Activated naive CD8-positive, alpha-beta T cell treated with anti-CD3 and anti-CD28 coated beads for 36 hours (primary cell): ENCODE measurements around the gene HAVCR2. TPM values are rescaled to one million over a fixed set of nuclear protein-coding genes. Genes with fewer than 3 reads are reported as not detected.

ENCODE experiments used
- DNase-seq: peaks from one replicate; pipeline ENCODE4 v3.0.0; 2021
- H3K27ac Mint-ChIP-seq: one replicate; pipeline ENCODE4 v1.8.0; 2022; ENCODE audit warnings: mild to moderate bottlenecking, moderate library complexity, mixed read lengths
- H3K27me3 Mint-ChIP-seq: one replicate; pipeline ENCODE4 v1.8.0; 2022; ENCODE audit warnings: mild to moderate bottlenecking, mixed read lengths
- H3K36me3 Mint-ChIP-seq: one replicate; pipeline ENCODE4 v1.8.0; 2021; ENCODE audit warnings: mild to moderate bottlenecking, mixed read lengths
- H3K4me1 Mint-ChIP-seq: one replicate; pipeline ENCODE4 v1.8.0; 2021; ENCODE audit warnings: mixed read lengths
- H3K4me3 Mint-ChIP-seq: one replicate; pipeline ENCODE4 v1.8.0; 2022; ENCODE audit warnings: mild to moderate bottlenecking, moderate library complexity, mixed read lengths
- H3K9me3 Mint-ChIP-seq: one replicate; pipeline ENCODE4 v1.8.0; 2022; ENCODE audit warnings: mixed read lengths
- total RNA-seq, 2 experiments: library from RNA; stranded (reverse); gene quantifications; one replicate each; pipeline ENCODE4 v1.2.3, GENCODE V29; 2021

The HAVCR2 gene
- 10 to 100 TPM; 24.6 to 25.2 TPM for total RNA-seq

DNA sequence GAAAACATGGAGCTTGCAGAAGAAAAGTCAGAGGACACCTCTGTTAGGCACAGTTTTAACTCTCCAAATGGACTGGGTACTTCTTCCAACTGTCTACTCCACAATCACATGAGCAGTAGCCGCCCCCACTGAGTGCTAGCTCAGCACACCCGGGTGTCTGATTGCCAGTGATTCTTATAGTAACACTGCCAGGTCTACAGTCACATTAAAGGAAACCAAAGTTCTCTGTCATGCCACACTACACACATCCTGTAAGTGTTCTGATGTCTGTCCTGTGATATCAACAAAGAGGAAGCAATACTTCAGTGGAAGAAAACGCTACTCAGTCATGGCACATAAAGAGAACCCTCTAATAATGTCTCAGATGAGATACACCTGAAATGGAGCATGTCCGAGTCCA, at the start of gene HAVCR2:
Gene HAVCR2, minus strand, starts transcription at position 69 of the 400 bp plus-strand sequence. Its CDS starts 61 bp downstream, at position 8.
- Mint-ChIP-seq H3K27ac (peak within 1 kb of the TSS; percentile 99), H3K9me3 (no peaks in the 10 kb centered on the region), H3K36me3 (peaks cover 22% of the 10 kb centered on the region), H3K4me1 (peaks cover 44% of the 10 kb centered on the region), H3K4me3 (peak within 1 kb of the TSS; percentile 81), H3K27me3 (no peaks in the 10 kb centered on the region)
- DNase-seq, result peak; percentile 55

DNA sequence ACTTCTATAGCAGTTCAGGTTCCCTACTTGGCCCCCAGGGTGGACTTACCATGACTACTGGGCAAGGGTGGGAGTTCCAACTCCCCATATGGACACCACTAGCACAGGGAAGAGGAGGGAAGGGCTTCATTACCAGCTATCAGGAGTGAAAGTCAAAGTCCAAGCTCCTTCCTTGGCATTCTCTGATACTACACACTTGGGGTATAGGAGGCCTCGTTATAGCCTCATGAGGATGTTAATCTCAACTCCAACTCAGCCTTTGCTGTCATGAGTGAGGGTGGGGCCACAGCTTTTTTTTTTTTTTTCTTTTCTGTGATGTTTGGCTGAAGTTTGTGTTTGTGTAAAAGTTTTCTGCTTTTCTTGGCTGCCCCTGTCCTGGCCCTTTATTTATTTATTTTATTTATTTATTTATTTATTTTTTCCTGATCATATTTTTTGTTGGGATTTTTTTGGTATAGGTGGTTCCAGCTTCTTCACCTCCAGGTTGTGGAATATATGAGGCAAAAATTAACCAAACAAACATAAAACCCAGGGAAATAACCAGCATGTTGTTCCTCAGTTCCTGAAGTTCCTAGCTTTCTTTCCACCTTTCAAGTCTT, 48.5 kb upstream of the HAVCR2 start:
- Mint-ChIP-seq H3K36me3 (peaks cover 21% of the 10 kb centered on the region), H3K27me3 (no peaks in the 10 kb centered on the region), H3K9me3 (peaks cover 6% of the 10 kb centered on the region), H3K4me1 (peaks cover 63% of the 10 kb centered on the region), H3K27ac (no peak overlapping the region), H3K4me3 (no peak overlapping the region)
- no peak for DNase-seq

DNA sequence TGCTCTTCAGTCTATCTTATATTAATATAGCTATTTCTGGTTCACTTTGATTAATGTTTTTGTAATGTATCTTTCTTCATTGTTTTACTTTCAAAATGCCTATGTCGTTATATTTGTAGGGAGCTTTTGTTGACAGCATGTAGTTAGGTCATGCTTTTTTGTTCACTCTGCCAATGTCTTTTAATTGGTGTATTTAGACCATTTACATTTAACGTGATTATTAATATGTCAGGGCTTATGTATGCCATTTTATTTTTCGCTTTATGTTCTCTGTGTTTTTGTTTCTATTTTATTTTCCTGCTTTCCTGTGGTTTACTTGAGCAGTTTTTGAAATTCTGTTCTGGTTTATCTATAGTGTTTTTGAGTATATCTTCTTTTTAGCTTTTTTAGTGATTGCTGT, 46.5 kb upstream of the HAVCR2 start:
- Mint-ChIP-seq H3K36me3 (peaks cover 21% of the 10 kb centered on the region), H3K27ac (peak overlapping the region; percentile 97), H3K27me3 (no peaks in the 10 kb centered on the region), H3K4me1 (peaks cover 67% of the 10 kb centered on the region), H3K9me3 (peaks cover 6% of the 10 kb centered on the region), H3K4me3 (peak overlapping the region; percentile 84)
- DNase-seq, result no peak

DNA sequence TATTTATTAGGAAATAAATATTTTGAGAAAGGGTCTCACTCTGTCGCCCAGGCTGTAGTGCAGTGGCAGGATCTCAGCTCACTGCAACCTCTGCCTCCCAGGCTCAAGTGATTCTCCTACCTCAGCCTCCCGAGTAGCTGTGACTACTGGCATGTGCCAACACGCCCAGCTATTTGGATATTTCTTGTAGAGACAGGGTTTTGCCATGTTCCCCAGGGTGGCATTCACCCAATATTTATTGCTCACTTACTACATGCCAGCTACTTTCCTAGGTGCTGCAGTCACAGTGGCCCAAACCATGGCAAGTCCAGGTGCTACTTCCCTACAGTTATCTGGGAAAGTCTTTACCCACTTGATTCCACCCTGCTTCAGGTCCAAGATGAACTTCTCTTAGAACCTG, 42.2 kb upstream of the HAVCR2 start:
- H3K27me3 Mint-ChIP-seq, result no peaks in the 10 kb centered on the region
- DNase-seq, result no peak
- peaks cover 64% of the 10 kb centered on the region for H3K4me1 Mint-ChIP-seq
- H3K9me3 Mint-ChIP-seq, result peaks cover 2% of the 10 kb centered on the region
- no peak overlapping the region for H3K4me3 Mint-ChIP-seq
- peak overlapping the region; percentile 75 for H3K27ac Mint-ChIP-seq
- peaks cover 8% of the 10 kb centered on the region for H3K36me3 Mint-ChIP-seq

DNA sequence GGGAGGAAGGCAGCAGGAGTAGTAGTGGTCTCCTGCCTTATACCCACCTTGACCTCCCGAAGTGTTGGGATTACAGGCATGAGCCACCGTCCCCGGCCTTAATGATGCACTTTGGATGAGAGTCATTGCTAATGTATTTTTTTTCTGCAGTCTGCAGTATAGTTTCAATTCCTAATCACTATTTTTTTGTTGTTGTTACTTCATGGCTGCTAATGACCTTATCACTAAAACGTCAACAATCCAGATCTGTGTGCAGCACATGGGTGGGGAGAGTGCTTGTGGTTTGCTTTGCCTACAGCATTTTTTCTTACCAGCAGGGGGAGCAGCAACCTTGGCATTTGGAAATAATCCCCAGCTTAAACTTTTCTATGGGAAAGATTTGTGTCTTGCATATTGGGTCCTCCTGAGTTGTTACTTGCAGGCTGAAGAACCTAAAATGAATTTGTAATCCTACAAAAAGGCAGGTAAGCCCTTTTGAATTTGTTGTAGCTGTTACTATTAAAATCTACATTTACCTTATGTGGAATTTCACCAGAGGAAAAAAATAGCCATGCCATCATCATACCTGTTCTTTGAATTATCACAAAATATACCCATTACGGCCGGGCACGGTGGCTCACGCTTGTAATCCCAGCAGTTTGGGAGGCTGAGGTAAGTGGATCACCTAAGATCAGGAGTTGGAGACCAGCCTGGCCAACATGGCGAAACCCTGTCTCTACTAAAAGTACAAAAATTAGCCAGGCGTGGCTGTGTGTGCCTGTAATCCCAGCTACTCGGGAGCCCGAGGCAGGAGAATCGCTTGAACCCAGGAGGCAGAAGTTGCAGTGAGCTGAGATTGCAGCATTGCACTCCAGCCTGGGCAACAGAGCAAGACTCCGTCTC, 40.1 kb upstream of the HAVCR2 start:
- no peaks in the 10 kb centered on the region for H3K36me3 Mint-ChIP-seq
- peaks cover 49% of the 10 kb centered on the region for H3K4me1 Mint-ChIP-seq
- H3K9me3 Mint-ChIP-seq, result no peaks in the 10 kb centered on the region
- peak overlapping the region; percentile 81 for H3K27ac Mint-ChIP-seq
- no peaks in the 10 kb centered on the region for H3K27me3 Mint-ChIP-seq
- no peak overlapping the region for H3K4me3 Mint-ChIP-seq
- DNase-seq, result peak; percentile 72

DNA sequence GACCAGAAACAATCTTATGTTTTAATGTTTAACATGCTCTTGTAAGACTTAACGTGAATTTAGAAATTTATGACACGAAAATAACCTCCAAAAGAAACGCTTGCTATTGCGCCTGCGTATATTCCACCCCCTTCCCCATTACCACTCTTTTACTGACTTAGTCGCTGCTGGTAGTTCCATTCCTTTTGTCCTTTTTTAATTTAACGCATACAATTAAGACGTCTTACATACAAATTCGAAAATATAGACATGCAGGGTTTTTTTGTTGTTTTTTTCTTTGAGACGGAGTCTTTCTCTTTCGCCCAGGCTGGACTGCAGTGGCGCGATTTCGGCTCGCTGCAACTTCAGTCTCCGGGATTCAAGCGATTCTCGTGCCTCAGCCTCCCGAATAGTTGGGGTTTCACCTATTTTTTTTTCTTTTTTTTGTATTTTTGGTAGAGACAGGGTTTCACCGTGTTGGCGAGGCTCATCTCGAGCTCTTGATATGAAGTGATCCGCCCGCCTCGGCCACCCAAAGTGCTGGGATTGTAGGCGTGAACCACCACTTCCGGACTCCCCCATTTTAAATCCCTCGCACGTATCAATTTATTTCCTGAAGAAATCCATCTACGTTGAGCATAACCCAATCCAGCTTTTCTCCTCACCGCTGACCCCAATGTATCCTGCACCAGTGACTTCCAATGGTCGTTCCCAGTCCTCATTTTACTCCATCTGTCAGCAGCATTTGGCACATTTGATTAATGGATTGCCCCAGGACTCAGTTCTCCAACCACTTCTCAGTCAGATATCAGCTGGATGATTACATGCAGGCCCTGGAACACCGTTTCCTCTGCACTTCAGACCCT, 34.5 kb upstream of the HAVCR2 start:
- Mint-ChIP-seq H3K27me3 (no peaks in the 10 kb centered on the region), H3K36me3 (peaks cover 39% of the 10 kb centered on the region), H3K4me1 (peaks cover 32% of the 10 kb centered on the region), H3K27ac (peak overlapping the region; percentile 99), H3K9me3 (peaks cover 5% of the 10 kb centered on the region), H3K4me3 (peak overlapping the region; percentile 98)
- peak; percentile 54 for DNase-seq

DNA sequence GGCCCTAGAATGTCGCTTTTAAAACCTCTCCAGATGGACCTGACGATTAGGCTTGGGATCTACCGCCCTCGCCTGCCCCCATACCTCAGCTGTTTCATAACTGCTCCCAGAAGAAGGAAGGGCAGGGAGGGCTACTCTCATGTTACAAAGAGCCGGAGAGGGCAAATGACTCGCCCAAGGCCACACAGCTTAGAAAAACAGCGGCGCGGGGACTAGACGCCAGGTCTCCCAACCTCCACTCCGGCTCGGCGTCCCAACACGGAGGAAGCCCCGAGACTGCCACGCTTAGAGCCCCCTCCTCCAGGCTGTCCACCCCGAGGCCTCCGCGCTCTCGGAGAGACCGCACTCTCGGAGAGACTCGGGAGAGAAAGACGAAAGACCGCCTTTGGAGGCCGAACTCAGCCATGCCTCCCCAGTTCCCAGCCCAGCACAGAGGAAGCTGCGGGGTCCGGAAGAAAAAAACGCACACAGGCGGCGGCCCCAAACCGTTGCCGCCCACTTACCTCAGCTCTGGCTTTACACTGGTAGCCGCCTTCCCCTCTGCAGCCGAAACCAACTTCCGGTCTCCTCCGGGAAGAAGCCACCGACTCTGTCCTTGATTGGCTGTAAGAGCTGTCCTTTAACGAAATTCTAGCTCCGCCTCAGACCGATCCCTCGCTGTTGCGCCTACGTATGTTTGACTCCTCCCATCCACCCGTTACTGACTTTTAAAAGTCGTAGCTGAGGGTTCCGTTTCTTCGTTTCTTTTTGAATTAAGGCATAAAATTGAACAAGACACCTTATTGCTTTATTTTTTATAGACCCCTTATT, 33.7 kb upstream of the HAVCR2 start, which contains the start of gene MED7:
Gene MED7, minus strand, starts transcription at position 549 of the 810 bp plus-strand sequence. CDS start 3,434 bp downstream, outside the sequence.
- Mint-ChIP-seq H3K27ac (peak within 1 kb of the TSS; percentile 99), H3K4me1 (peaks cover 27% of the 10 kb centered on the region), H3K36me3 (peaks cover 47% of the 10 kb centered on the region), H3K27me3 (no peaks in the 10 kb centered on the region), H3K4me3 (peak within 1 kb of the TSS; percentile 98), H3K9me3 (peaks cover 5% of the 10 kb centered on the region)
- peak; percentile 92 for DNase-seq

DNA sequence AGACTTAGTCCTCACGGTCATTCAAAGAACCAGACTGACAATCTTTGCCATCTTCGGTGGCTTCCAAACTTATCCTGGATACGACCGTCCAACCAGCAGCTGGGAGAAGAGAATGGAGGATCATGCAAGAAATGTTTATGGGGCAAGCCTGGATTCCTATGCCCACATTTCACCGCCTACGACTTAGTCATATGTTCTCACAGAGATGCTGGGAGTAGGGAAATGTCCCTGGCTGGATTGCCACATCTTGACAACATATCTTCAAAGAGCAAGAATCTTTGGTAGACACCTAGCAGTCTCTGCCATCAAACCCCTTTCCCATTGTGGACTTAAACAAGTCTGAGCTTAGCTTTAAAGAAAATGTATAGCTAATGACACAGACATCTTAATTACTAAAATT, 28.8 kb upstream of the HAVCR2 start:
- DNase-seq, result no peak
- H3K36me3 Mint-ChIP-seq, result peaks cover 66% of the 10 kb centered on the region
- peaks cover 5% of the 10 kb centered on the region for H3K9me3 Mint-ChIP-seq
- no peaks in the 10 kb centered on the region for H3K27me3 Mint-ChIP-seq
- H3K4me1 Mint-ChIP-seq, result peaks cover 36% of the 10 kb centered on the region
- H3K27ac Mint-ChIP-seq, result no peak overlapping the region
- H3K4me3 Mint-ChIP-seq, result no peak overlapping the region

DNA sequence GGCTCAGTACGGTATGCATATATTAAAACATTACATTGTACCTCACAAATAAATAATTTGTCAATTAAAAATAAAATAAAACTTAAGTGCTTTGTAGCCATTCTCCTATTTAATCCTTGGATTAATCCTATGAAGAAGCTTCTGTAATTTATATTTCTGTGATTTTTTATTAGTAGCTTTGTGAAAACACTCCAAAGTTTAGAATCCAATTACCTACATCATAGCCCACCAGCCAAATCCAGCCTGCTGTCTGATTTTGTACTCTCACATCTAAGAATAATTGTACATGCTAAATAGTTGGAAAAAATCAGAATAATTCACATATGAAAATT, 23.4 kb upstream of the HAVCR2 start:
- DNase-seq, result no peak
- peaks cover 33% of the 10 kb centered on the region for H3K4me1 Mint-ChIP-seq
- no peaks in the 10 kb centered on the region for H3K9me3 Mint-ChIP-seq
- no peaks in the 10 kb centered on the region for H3K27me3 Mint-ChIP-seq
- no peak overlapping the region for H3K27ac Mint-ChIP-seq
- H3K36me3 Mint-ChIP-seq, result peaks cover 16% of the 10 kb centered on the region
- H3K4me3 Mint-ChIP-seq, result no peak overlapping the region

DNA sequence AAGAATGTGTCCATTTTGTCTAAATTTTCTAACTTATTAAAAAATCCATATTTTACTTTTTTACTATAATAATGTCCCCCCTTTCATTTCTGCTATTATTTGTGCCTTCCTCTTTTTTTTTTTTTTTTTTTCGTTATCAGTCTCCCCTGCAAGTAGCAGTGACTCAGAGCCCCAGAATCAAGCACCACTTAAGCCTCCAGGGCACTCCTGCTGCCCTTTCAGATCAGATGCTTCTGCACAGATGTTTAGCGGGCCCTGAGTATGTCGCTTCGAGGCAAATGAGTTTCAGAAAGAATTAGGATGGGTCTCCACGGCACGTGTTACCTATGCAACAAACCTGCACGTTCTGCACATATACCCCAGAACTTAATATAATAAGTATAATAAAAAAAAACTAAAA, 22.1 kb upstream of the HAVCR2 start:
- DNase-seq, result no peak
- no peaks in the 10 kb centered on the region for H3K9me3 Mint-ChIP-seq
- no peak overlapping the region for H3K27ac Mint-ChIP-seq
- H3K27me3 Mint-ChIP-seq, result no peaks in the 10 kb centered on the region
- no peak overlapping the region for H3K4me3 Mint-ChIP-seq
- peaks cover 7% of the 10 kb centered on the region for H3K36me3 Mint-ChIP-seq
- H3K4me1 Mint-ChIP-seq, result peaks cover 29% of the 10 kb centered on the region

DNA sequence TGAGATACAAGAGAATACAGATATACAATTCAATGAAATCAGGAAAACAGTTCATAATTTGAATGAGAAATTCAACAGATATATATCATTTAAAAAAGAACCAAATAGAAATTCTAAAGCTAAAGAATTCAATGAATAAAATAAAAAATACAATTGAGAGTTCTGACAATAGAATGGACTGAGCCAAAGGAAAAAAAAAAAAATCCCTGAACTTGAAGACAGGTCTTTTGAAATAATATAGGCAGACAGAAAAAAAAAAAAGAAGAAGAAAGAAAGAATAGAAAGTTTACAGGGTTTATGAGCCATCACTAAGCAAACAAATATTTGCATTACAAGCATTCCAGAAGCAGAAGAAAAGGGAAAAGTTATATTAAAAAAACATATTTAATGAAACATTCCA, 12.9 kb upstream of the HAVCR2 start:
- no peak for DNase-seq
- H3K27ac Mint-ChIP-seq, result no peak overlapping the region

DNA sequence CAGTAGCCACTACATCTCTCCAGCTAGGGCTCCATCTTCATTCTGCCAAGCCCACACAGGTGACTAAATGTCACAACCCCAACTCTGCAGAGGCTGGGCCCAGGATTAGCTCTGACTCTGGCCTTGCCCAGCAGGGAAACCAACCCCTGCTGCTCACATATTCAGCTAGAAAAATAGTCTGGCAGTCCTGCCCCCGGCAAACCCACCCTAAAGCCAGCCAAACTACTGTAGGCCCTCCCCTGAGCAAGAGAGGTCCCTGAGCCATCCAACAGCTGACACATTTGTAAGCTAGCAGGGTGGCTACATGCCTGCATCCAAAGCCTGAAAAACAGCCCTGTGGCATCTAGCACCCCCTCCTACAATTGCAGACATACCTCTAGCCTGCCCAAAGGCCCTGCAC, 11.3 kb upstream of the HAVCR2 start:
- no peaks in the 10 kb centered on the region for H3K27me3 Mint-ChIP-seq
- peaks cover 14% of the 10 kb centered on the region for H3K9me3 Mint-ChIP-seq
- H3K36me3 Mint-ChIP-seq, result peaks cover 17% of the 10 kb centered on the region
- no peak overlapping the region for H3K27ac Mint-ChIP-seq
- no peak overlapping the region for H3K4me3 Mint-ChIP-seq
- peaks cover 17% of the 10 kb centered on the region for H3K4me1 Mint-ChIP-seq
- no peak for DNase-seq

More for the DNA sequence above, 12.9 kb upstream of the HAVCR2 start:
- Mint-ChIP-seq H3K4me3 (no peak overlapping the region), H3K36me3 (peaks cover 17% of the 10 kb centered on the region), H3K27me3 (no peaks in the 10 kb centered on the region), H3K9me3 (peaks cover 14% of the 10 kb centered on the region), H3K4me1 (peaks cover 4% of the 10 kb centered on the region)

DNA sequence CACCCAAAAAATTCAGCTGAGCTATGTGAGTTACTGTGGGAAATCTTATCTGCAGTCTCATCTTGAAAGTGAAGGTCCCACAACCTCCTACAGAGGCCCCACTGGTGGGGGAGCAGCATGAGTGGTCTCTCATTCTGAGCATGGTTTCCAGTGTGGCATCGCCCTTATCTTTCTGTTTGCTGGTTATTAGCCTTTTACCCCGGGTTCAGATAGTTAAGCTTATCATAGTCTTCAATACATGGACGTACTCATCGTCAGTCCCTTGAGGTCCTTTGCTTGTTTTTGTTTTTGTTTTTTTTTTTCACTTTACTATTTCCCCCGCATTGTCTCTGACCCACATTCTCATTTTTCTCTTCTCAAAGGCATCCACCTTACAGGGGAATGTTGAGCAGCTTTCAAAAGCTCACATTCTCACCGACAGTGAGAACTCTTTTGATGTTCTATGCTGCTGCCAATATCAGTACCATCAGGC, 7.7 kb upstream of the HAVCR2 start:
- Mint-ChIP-seq H3K27me3 (no peaks in the 10 kb centered on the region), H3K36me3 (peaks cover 4% of the 10 kb centered on the region), H3K9me3 (peaks cover 5% of the 10 kb centered on the region), H3K27ac (peak overlapping the region; percentile 78), H3K4me3 (peak overlapping the region; percentile 47), H3K4me1 (peaks cover 28% of the 10 kb centered on the region)
- DNase-seq, result peak; percentile 61

DNA sequence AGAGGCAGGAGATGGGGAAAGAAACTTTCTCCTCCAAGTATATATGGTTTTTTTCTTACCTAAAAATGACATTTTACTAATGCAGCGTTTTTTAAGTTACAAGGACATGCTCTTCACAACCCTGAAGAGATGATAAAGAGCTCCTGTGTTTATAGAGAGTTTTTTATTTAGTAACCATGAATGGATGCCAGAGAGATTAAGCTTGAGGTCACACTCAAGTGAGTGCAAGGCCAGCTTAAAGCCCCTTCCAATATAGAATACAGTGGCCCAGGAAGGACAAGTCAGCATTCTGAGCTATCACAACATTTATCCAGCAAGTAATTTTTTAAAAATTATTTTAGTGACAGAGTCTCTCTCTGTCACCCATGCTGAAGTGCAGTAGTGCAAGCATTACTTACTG, 6.7 kb upstream of the HAVCR2 start:
- no peak for DNase-seq
- H3K27ac Mint-ChIP-seq, result no peak overlapping the region
- H3K4me1 Mint-ChIP-seq, result peaks cover 28% of the 10 kb centered on the region

More for the DNA sequence above, 6.7 kb upstream of the HAVCR2 start:
- no peak overlapping the region for H3K4me3 Mint-ChIP-seq
- no peaks in the 10 kb centered on the region for H3K27me3 Mint-ChIP-seq
- H3K36me3 Mint-ChIP-seq, result no peaks in the 10 kb centered on the region
- no peaks in the 10 kb centered on the region for H3K9me3 Mint-ChIP-seq
